Forelimb muscle (tissue), 1 donor: ENCODE results near the gene MAP4K1. TPM values are rescaled to one million over a fixed set of nuclear protein-coding genes. Genes with fewer than 3 reads are reported as not detected.
A peak's percentile ranks its signal among the peaks of the same experiment; 100 is the strongest.
"Not testable (repeated sequence)": the region's sequence is repeated elsewhere in the genome, so short reads cannot be mapped to it uniquely, and the experiment has no call there.

Experiments
- DNase-seq: peaks from one replicate; pipeline ENCODE4 v3.0.0-alpha.2; 2013; ENCODE audit warnings: low read depth
- polyA plus RNA-seq: library from polyadenylated mRNA; unstranded; fragments of 120-200 nt; gene quantifications from one replicate; pipeline ENCODE4 v1.2.1, GENCODE V29; 2013; ENCODE audit not compliant: insufficient read length

The MAP4K1 gene
- polyA plus RNA-seq, 1 donor, result 13.6 TPM

- no peak for DNase-seq
Measured at GRCh38 chr19:38624822-38625221, 7.1 kb upstream of the MAP4K1 start.

GRCh38 chr19:38619361-38620174 lies 1.8 kb upstream of the MAP4K1 start:
- no peak for DNase-seq

GRCh38 chr19:38618590-38619360 lies 1.0 kb upstream of the MAP4K1 start, which contains the start of gene EIF3K:
TSS of gene EIF3K (plus strand) at chr19:38619188. CDS start at chr19:38619269, 81 bp downstream.
- DNase-seq, result peak; percentile 99

- no peak for DNase-seq
Measured at GRCh38 chr19:38617283-38617763, 430 bp downstream of the MAP4K1 start.

GRCh38 chr19:38616265-38616664 lies 1.5 kb downstream of the MAP4K1 start:
- no peak for DNase-seq

- DNase-seq, result no peak
Measured at GRCh38 chr19:38615007-38615581, 2.7 kb downstream of the MAP4K1 start.

GRCh38 chr19:38614289-38614688 lies 3.5 kb downstream of the MAP4K1 start:
- no peak for DNase-seq

- no peak for DNase-seq
Measured at GRCh38 chr19:38606131-38606530, 11.6 kb downstream of the MAP4K1 start.

- not testable (repeated sequence) for DNase-seq
Measured at GRCh38 chr19:38602856-38603255, 14.9 kb downstream of the MAP4K1 start.

- DNase-seq, result no peak
Measured at GRCh38 chr19:38599722-38600121, 18.0 kb downstream of the MAP4K1 start.

- no peak for DNase-seq
Measured at GRCh38 chr19:38597075-38597474, 20.7 kb downstream of the MAP4K1 start.

GRCh38 chr19:38596057-38596981 lies 21.4 kb downstream of the MAP4K1 start:
- no peak for DNase-seq

- DNase-seq, result no peak
Measured at GRCh38 chr19:38592940-38593339, 24.8 kb downstream of the MAP4K1 start.

GRCh38 chr19:38588041-38588440 lies 29.7 kb downstream of the MAP4K1 start:
- no peak for DNase-seq

- no peak for DNase-seq
Measured at GRCh38 chr19:38587562-38587961, 30.2 kb downstream of the MAP4K1 start.

GRCh38 chr19:38583985-38584305 lies 33.8 kb downstream of the MAP4K1 start:
- DNase-seq, result no peak

- DNase-seq, result no peak
Measured at GRCh38 chr19:38583219-38583984, 34.4 kb downstream of the MAP4K1 start.

- DNase-seq, result no peak
Measured at GRCh38 chr19:38580080-38580479, 37.7 kb downstream of the MAP4K1 start.

GRCh38 chr19:38579304-38579703 lies 38.4 kb downstream of the MAP4K1 start:
- DNase-seq, result not testable (repeated sequence)

- no peak for DNase-seq
Measured at GRCh38 chr19:38577826-38578225, 39.9 kb downstream of the MAP4K1 start.

GRCh38 chr19:38571682-38572081 lies 46.1 kb downstream of the MAP4K1 start:
- no peak for DNase-seq
